Subcutaneous preadipocyte (primary cell): Measurements from ENCODE around the gene FAXC. TPM values are rescaled to one million over a fixed set of nuclear protein-coding genes. Genes with fewer than 3 reads are reported as not detected.

Experiments
- total RNA-seq: library from RNA; depleted of rRNA; stranded (reverse); fragments of >200 nt; gene quantifications from 2 replicates; pipeline ENCODE4 v1.2.3, GENCODE V29; 2012

FAXC gene
- total RNA-seq: 0.20 and 0.37 TPM in 2 replicates

GRCh38 chr6:99349171-99350141 is at the start of gene FAXC:
TSS of gene FAXC (minus strand) at chr6:99349674. CDS start at chr6:99349372, 302 bp downstream.

GRCh38 chr6:99393698-99394531 is 44.4 kb upstream of the FAXC start, which contains the start of gene COQ3:
TSS of gene COQ3 (minus strand) at chr6:99394195. CDS start at chr6:99394179, 16 bp downstream.

Other genes starting within 250 kb of the FAXC start
- gene COQ3, start 44.5 kb upstream of the FAXC start, total RNA-seq: 5.5 and 9.4 TPM in 2 replicates
- gene PNISR, start 75.6 kb upstream of the FAXC start, total RNA-seq: 64.7 and 64.9 TPM in 2 replicates
- 13.6 and 23.9 TPM in 2 replicates for gene USP45, start 165.7 kb upstream of the FAXC start, total RNA-seq
- gene CCNC, start 219.0 kb upstream of the FAXC start, total RNA-seq: 79.7 and 83.9 TPM in 2 replicates